NCI-H82 (cell line): ENCODE data around the gene RAB3A.
A peak's percentile ranks its signal among the peaks of the same experiment; 100 is the strongest.
"Not testable (repeated sequence)": the region's sequence is repeated elsewhere in the genome, so short reads cannot be mapped to it uniquely, and the experiment has no call there.

ENCODE experiments used
- DNase-seq: peaks from one replicate; lab custom pipeline; 2025; lab: John Stamatoyannopoulos, UW

The RAB3A gene

GRCh38 chr19:18223860-18224524 is 20.1 kb upstream of the RAB3A start:
- DNase-seq: peak; percentile 94

DNA sequence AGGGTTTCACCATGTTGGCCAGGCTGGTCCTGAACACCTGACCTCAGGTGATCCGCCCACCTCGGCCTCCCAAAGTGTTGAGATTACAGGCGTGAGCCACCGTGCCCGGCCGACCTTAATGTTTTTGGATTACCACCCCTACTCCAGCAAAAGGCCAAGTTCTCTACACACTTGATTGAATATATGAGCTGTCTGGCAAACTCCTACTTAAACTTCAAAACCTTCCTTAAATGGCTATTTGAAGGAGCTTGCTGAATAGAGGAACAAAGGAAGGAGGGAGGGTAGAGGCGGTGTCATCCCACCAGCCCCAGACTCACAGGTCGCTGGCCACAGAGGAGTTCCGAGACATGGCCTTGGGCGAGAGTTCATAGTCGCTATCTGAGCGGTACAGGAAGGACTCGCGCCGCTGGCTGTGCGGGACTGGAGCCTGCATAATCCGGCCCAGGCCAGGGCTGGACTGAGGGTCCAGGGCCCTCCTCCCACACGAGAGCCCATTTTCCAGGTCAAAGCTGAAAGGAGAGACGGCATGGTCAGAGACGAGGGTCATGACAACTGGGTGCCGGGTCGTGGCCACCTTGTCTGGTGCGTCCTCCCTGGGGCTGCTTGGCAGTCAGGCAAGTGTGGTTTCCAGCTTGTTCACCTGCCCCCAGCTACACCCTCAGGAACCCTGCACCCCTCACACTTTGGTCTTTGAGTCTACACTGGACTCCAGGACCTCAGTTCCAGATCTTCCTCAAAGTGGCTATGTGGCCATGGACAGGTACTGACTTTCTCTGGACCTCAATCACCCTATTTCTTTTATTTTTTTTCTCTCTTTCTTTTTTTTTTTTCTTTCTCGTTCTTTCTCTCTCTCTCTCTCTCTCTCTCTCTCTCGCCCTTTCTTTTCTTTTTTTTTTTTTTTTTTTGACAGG is 18.2 kb upstream of the RAB3A start:
- no peak for DNase-seq

DNA sequence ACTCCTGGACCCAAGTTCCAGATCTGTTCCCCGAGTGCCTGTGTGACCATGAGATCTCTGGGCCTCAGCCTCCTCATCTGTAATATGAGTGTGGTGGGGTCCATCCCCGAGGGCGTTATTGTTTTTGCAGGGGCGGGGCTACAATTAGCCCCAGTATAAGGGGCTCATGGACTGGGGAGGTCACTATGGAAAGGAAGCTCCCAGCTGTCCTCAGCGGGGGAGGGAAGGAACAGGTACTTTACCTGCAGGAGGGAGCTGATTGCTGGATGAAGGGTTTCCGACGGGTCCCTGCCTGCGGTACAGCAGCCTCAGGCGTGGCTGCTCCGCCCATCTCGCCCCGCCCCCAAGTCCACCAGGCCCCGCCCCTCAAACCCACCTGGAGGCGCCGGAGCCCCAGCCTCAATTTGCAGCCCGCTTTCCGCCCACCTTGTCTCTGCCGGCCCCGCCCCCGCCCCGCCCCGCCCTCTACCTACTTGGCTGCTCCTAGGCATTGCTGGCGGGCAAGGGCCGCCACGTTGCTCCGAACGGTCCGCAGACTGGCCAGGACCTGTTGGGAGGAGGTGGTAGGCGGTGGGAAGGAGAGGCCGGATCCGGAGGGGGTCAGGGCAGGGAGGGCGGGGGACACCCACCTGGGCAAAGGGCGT is 16.9 kb upstream of the RAB3A start:
- peak; percentile 76 for DNase-seq

DNA sequence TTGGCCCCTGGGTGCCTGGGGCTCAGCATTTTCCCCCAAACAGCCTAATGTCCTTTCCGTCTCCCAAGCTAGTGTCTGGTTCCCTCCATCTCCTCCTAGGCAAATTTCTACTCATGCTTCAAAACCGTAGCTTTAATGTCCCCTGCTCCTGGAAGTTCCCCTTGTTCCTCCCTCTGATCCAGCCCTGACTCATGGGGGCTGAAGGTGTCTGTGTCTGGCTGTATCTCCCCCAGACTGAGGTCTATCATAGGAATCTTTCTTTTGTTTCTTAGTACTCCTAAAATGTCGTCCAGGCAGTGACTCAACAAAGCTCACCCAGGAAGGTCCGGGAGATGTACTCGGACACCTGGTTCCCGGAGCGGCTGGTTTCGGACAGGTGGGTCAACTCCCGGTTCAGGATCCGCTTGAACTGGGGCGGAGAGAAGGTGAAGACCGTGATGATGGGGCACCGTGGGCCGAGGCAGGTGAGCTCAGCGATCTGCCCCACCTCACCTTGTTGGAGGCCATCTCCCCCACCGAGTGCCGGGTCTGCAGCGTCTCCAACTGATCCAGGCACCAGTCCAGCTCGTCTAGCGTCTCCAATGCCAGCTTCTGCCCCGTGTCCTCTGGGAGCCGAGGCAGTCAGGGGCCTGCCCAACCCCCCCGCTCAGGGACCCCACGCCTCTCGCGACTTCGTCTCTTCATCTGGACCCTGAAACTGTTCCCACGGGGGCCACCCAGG is 16.2 kb upstream of the RAB3A start:
- DNase-seq: no peak

DNA sequence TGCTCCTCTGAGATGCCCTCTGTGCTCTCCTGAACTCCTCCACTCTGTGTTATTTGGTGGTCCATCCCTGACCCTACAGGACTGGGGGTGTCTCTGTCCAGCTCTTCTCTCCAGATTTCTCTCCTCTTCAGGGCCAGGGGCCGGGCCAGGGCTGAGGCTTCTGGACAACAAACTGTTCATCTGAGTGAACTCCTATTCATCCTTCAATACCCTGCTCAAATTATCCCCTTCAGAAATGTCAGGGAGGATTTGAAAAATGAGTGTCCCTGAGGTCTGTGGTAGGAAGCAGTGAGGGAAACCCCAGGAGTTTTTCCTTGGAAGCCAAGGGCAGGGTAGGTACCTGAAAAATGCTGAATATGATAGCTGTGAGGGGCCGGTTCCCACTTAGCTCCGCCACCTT is 14.8 kb upstream of the RAB3A start:
- no peak for DNase-seq

DNA sequence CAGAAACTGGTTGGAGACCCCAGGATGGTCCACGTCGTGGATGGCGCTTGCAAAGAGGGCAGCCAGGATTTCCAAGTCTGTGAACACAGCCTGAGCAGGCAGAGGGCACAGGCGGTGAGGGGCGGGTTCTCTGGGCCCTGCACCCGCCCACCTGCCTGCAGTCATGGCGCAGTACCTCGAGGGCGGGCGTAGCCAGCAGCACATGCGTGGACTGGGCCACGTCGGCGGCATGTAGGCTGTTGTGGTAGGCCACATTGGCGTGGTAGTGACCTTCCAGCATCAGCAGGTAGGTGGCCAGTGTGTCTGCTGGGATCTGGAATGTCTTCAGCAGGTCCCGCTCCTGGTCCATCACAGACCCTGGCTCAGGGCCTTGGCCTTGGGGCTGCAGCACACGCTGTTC is 14.3 kb upstream of the RAB3A start:
- no peak for DNase-seq

GRCh38 chr19:18216789-18217188 is 12.9 kb upstream of the RAB3A start:
- DNase-seq: no peak

- DNase-seq: no peak
Observed at GRCh38 chr19:18214779-18215433, 11.1 kb upstream of the RAB3A start.

DNA sequence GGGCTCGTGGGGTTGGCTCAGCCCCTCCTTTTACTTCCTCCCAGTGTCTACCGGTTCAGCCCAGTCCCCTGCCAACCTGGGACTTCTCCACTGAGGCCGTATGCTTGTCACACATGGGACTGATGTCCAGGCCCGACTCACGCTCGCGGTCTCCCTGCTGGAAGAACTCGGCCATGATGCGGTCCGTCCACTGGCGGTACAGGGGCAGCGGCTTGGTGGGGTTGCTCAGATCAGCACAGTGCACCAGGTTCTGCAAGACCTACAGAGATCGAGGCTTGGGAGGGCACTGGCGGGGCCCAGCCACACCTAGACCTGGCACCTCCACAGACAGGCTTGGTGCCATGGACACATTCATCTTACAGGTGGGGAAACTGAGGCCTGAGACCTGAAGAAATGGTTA is 7.8 kb upstream of the RAB3A start:
- DNase-seq: no peak

DNA sequence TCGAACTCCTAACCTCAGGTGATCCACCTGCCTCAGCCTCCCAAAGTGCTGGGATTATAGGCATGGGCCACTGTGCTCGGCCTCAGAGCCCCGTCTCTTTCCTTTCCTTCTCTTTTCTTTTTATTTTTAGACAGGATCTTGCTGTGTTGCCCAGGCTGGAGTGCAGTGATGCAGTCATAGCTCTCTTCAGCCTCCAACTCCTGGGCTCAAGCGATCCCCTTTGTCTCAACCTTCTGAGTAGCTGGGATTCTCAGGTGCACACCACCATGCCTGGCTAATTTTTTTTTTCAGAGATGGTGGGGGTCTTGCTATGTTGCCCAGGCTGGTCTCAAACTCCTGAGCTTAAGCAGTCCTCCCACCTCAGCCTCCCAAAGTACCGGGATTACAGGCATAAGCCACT is 6.1 kb upstream of the RAB3A start:
- DNase-seq: not testable (repeated sequence)

GRCh38 chr19:18208098-18208951 is 4.5 kb upstream of the RAB3A start:
- peak; percentile 80 for DNase-seq

- no peak for DNase-seq
Observed at GRCh38 chr19:18206018-18206417, 2.2 kb upstream of the RAB3A start.

- DNase-seq: peak; percentile 92
Observed at GRCh38 chr19:18205200-18205892, 1.5 kb upstream of the RAB3A start.

DNA sequence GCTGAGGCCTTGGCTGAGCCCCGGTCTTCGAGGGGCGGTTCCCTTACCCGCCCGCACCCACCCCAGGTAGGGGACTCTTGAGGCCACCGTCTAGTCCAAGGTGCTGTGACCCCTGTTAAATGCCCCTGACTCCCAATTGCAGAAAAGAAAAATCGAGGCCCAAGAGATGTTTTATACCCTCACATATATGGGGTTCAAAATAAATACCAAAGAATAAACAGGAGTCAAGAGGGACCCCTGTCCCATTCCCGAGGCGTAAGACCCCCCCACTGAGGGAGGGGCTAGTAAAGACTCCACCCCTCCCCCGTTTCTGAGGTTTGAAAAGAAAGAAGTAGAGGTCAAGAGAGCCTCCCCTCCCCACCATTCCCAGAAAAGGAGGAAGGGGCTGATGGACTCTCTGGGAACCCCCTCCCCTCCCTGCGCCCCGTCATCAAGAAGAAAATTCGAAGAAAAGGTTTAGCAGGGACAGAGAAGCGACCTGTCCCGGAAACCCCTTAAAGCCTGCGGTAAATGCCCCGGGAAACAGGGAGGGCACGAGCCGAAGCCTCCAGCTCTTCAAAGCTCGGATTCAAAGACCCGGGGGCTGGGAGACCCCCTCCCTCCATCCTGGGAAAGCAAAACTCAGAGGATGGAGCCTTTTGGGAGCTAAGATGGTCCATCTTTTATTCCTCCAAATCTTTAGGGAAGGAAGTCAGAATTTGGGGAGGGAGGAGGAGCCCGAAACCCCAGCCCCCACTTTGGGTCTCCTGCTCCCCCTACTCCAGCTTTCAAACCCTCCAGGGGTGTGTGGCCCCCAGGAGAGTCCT is 755 bp upstream of the RAB3A start:
- peak; percentile 97 for DNase-seq

DNA sequence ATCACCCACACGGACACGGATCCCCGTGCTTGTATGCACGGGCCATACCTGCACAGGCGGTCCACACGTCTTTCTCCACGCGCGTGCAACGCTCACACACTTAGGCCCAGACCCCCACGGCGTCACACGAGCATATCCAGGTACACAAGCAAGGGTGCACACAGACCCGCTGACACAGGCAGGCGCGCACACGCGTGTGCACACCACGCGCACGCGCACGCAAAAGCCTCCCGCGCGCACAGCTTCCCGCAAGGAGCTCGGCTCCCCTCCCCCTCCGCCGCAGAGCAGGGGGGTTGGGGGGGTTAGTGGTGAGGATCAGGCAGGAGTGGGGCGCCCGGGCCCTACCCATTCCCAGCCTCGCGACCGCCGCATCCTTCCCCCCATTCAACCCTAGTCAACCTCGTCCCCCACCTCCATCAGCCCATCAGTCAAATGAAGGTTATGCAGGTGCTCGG is 407 bp downstream of the RAB3A start:
- DNase-seq: peak; percentile 83

DNA sequence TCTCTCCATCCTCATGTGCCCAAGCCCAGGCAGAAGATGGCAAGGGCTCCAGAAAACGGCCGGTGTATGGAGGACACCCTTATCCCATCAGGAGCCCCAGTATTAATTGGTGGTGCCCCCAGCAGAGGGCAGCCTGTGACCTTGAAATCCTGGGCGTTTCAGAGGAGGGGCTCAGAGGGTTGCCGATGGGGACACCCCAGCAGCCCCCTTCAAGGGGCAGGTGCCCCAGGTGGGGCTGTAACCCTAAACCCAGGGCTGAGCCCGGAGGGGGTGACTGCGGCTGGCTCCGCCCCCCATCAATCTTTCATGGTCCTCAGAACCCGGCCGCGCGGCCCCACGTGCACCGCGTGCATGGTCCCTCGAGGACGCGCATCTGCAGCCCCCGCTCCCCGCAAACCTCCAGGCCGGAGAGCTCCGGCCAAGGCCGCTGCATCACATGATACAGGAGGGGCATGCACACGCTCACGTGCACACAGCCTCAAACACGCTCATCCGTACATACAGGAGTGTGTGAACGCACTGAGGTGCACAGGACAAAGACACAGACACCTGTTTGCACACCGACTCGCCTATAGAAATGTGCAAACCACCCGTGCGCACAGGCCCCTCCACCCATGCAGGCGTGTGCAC is 949 bp downstream of the RAB3A start:
- peak; percentile 70 for DNase-seq

- no peak for DNase-seq
Observed at GRCh38 chr19:18202397-18202777, 1.5 kb downstream of the RAB3A start.

- no peak for DNase-seq
Observed at GRCh38 chr19:18198374-18198773, 5.5 kb downstream of the RAB3A start.

DNA sequence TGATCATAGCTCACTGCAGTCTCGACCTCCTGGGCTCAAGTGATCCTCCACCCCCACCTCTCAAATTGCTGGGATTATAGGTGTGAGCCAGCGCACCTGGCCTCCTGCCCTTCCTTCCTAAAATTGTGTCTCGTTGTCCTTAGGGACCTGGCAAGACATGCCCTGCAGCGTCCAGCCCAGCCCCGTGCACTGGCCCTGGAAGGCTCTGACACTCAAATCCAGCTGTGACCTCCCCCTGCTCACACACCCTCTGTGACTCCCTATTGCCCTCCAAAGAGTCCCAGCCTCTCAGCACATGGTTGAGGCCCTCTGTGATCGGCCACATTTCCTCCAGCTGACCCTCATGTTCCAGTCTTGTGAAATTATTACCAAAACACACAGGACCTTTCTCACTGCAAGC is 5.9 kb downstream of the RAB3A start:
- DNase-seq: no peak
